Activated CD8-positive, alpha-beta memory T cell treated with anti-CD3 and anti-CD28 coated beads, Interleukin-2, amount 50 U/mL, for 4 hours (primary cell): Measurements from ENCODE around the gene CPXM1.

Experiments used
- DNase-seq: peaks from one replicate; pipeline ENCODE4 v3.0.0-alpha.2; 2020

The CPXM1 gene

GRCh38 chr20:2762578-2763131 lies 37.8 kb downstream of the CPXM1 start:
- no peak for DNase-seq

GRCh38 chr20:2761885-2762284 lies 38.5 kb downstream of the CPXM1 start:
- no peak for DNase-seq

GRCh38 chr20:2760952-2761305 lies 39.5 kb downstream of the CPXM1 start:
- no peak for DNase-seq

GRCh38 chr20:2760297-2760951 lies 40.0 kb downstream of the CPXM1 start:
- no peak for DNase-seq

- DNase-seq = no peak
Measured at GRCh38 chr20:2759603-2760296, 40.7 kb downstream of the CPXM1 start.

- DNase-seq = no peak
Measured at GRCh38 chr20:2759143-2759542, 41.3 kb downstream of the CPXM1 start.

- DNase-seq = no peak
Measured at GRCh38 chr20:2757969-2758368, 42.5 kb downstream of the CPXM1 start.

GRCh38 chr20:2757001-2757400 lies 43.4 kb downstream of the CPXM1 start:
- DNase-seq = no peak

- no peak for DNase-seq
Measured at GRCh38 chr20:2756056-2756611, 44.3 kb downstream of the CPXM1 start.

GRCh38 chr20:2755451-2756055 lies 44.9 kb downstream of the CPXM1 start:
- DNase-seq = no peak

- no peak for DNase-seq
Measured at GRCh38 chr20:2754424-2754823, 46.0 kb downstream of the CPXM1 start.

GRCh38 chr20:2753461-2754040 lies 46.9 kb downstream of the CPXM1 start:
- no peak for DNase-seq

- peak; percentile 52 for DNase-seq
Measured at GRCh38 chr20:2752567-2753460, 47.6 kb downstream of the CPXM1 start.

GRCh38 chr20:2751878-2752566 lies 48.4 kb downstream of the CPXM1 start:
- peak; percentile 67 for DNase-seq

GRCh38 chr20:2751347-2751877 lies 49.0 kb downstream of the CPXM1 start:
- DNase-seq = no peak

- no peak for DNase-seq
Measured at GRCh38 chr20:2750491-2751251, 49.8 kb downstream of the CPXM1 start.

- no peak for DNase-seq
Measured at GRCh38 chr20:2749951-2750490, 50.4 kb downstream of the CPXM1 start.

GRCh38 chr20:2749343-2749950 lies 51.0 kb downstream of the CPXM1 start:
- DNase-seq = no peak

GRCh38 chr20:2748551-2749342 lies 51.7 kb downstream of the CPXM1 start:
- DNase-seq = no peak
